NCI-H128 (cell line): ENCODE measurements around the gene FANCF.
"Not testable (repeated sequence)": the region's sequence is repeated elsewhere in the genome, so short reads cannot be mapped to it uniquely, and the experiment has no call there.

Experiments
- DNase-seq: peaks from one replicate; lab custom pipeline; 2025; ENCODE audit not compliant: unreplicated experiment; lab: John Stamatoyannopoulos, UW

Gene FANCF, protein sequence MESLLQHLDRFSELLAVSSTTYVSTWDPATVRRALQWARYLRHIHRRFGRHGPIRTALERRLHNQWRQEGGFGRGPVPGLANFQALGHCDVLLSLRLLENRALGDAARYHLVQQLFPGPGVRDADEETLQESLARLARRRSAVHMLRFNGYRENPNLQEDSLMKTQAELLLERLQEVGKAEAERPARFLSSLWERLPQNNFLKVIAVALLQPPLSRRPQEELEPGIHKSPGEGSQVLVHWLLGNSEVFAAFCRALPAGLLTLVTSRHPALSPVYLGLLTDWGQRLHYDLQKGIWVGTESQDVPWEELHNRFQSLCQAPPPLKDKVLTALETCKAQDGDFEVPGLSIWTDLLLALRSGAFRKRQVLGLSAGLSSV

DNA sequence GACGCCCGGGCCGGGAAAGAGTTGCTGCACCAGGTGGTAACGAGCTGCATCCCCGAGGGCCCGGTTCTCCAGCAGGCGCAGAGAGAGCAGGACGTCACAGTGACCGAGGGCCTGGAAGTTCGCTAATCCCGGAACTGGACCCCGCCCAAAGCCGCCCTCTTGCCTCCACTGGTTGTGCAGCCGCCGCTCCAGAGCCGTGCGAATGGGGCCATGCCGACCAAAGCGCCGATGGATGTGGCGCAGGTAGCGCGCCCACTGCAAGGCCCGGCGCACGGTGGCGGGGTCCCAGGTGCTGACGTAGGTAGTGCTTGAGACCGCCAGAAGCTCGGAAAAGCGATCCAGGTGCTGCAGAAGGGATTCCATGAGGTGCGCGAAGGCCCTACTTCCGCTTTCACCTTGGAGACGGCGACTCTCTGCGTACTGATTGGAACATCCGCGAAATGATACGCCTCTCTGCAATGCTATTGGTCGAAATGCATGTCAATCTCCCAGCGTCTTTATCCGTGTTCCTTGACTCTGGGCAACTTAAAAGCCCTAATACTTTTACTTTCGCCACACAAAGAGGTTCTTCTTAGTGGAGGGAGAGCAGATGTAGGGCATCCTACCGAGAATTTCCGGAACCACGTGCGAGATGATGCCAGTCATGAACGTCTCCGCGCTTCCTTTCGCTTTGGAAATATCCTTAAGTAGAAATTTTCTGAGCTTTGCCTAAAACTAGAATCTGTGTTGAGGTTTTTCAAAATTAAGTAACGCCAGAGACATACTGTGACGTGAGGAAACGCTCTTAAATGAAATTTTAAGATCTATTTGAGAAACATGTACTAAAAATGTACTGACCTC lies at the start of gene FANCF:
Gene FANCF, minus strand, starts transcription at position 376 of the 840 bp plus-strand sequence. Its CDS starts 13 bp downstream, at position 363.
- peak; percentile 96 for DNase-seq

DNA sequence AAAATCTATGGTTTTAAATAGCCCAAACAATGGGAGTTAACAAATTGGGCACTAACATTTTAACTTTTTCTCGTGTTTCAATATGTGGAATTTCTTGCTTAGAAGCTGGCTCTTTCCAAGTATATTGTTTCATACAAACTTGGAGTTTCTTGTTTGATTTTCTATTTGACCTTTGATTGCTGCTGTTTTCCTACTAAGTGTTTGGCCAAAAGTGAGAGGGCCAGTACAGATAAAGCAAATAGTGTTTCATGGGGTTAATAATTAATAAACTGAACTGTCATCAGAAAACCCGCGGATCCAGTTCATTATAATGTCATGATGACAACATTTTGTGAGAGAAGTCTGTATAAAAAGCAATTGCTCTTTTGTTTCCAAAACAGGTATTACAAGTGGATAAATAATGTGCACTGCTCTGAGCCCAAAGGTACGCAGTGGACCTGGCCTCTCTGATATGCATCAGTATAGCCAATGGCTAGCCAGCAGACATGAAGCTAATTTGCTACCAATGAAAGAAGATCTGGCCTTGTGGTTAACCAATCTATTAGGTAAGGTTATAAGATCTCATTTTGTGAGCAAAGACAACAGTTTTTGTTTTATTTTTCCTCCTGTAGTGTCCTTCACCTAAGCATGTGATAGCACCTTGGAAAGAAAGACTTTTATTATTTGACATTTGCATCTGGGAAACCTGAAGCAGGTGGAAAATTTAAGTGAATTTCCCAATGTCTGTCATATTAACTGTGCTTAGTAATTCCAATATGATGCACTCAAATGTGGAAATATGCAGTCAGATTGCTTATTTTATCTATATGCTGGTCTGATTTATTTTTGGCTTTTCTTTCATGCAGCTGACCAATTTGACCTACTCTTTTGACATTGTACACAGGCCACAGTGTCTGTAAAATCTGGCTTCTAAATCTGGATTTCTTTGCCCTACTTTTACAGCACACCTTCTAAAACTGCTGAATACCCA lies 49.1 kb upstream of the FANCF start:
- DNase-seq, result no peak

DNA sequence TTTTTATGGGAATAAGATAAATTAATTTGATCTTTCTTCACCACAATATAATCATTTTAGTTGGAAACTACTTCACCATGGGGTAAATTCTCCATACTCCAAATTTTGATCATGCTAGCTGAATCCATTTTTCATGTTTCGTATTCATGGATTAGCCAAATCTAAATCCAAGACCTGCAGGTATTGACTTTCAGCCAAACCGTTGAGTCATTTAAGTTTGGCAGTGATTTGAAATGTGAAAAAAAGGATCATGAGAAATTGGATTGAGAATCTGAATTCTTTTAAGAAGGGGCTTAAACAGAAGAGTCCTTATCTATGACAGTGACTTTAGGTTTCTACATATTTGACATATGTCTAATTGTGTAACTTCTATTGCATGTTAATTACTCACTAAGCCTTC lies 46.1 kb upstream of the FANCF start:
- no peak for DNase-seq

DNA sequence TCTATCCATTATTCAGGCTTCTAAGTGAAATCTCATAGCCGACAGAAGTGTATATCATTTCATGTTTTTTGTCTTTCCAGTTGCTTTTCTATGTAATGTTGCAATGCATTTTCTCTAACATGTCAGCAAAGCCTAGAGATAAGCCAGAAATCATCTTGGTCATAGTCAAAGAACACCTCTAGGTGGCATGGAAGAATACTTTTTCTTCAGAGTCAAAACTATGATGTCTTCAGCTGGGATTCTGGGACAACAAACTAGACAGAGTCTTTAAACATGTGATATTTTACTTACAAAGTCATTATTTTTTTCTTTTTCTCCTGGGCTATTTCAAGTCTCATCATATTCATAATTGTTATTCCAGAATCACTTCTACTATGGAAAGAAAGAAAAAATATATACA lies 45.2 kb upstream of the FANCF start:
- DNase-seq, result no peak

DNA sequence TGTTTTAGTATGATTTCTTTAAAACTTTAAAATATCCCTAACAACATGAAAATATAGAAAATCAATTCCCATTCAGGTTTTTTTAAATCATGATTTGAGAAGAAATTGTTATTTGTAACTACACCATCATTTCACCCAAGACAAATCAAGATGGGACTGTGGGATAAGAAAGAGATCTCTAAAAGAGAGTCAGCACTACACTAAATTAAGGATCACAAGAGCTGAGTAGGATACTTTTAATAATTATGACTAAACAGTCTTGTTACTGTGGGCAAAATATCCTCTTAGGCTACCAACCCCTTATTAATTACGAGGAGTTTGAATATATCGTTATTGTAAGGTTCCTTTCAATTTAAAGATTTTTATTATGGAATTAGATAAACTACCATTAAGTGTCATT lies 43.7 kb upstream of the FANCF start:
- no peak for DNase-seq

DNA sequence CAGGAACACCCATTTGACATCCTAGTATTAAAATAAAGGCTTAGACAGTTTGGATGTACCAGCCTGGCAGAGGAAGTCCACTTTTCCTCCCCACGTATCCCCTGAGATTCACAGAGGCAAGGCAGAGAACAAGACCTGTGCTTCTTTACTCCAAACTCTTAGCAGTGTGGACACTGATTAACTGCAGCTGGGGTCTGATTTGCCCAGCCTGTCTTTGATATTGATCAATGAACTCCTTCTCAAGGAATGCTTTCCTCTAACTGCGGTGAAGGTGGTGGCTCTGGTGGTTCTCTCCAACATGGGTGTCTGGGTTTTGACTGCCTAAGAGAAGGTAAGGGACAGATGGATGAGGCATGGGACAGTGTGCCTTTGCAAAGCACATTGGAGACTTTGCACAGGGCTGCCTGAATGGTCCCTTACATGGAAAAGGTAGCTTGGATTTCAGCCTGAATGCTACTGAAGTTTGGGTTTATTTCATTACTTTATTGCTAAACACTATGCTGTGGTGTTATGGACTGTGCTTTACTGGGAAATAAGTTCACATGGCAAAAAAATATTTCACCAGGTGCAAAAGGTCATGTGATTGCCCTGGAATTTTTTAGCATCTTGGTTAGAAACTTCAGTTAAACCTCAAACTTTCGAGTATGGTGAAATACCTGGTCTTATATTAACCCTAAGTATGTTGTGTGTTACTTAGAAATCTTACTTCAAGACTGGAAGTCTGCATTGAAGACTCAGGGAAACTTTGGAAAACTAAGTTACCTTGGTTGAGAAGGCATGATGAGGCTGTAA lies 42.6 kb upstream of the FANCF start:
- no peak for DNase-seq

DNA sequence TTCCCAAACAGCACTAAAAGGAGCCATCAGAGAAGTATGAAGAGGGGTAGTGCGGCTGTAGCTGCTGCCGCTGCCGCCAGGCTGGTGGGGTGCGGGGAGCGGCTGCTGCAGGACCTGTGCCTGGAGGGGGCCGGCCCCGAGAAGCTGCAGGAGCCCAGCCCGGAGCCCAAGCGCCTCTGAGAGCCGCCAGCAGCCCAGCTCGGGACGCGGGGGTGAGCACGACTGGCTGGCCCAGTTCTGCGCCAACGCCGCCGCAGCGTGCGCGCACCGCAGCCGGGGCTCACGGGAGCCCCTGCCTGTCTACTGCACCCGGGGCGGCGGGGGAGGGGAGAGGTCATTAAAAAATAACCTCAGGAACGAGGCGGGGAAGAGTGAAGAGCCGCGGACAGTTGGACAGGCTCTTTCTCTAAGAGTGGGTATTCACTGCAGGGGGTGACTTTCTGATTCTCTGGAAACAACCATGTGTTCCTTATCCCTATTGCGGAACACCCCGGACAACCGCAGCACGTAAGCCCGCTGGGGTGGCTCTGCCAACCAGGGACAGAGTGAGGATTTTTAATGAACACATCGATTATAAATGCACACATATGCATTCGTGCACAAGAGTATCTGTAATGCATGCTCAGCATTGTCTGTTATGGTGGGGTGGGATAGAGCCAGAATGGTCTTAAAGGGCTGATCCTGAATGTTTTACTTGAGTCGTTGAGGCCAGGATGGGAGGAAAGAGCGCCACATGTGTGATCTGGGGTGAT lies 41.2 kb upstream of the FANCF start:
- DNase-seq, result no peak

DNA sequence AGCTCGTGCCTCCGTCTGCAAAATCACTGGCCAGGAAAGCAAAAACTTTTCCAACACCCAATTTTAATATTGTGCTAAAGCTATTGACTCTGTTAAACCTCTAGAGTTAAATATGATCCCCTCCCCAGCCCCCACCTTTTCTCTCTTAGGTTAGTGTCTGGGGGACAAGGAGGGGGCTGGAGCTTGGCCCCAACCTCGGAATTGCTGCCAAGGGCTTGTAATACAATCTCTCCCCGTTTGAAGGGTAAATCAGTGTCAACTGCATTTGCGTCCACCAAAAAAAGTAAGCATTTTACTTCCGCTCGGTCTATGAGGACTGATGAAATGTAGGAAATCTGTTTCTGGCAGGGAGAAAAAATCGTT lies 40.7 kb upstream of the FANCF start, which contains the start of gene GAS2:
Gene GAS2, plus strand, starts transcription at position 287 of the 363 bp plus-strand sequence. CDS start 8,259 bp downstream, outside the sequence.
- peak; percentile 29 for DNase-seq

DNA sequence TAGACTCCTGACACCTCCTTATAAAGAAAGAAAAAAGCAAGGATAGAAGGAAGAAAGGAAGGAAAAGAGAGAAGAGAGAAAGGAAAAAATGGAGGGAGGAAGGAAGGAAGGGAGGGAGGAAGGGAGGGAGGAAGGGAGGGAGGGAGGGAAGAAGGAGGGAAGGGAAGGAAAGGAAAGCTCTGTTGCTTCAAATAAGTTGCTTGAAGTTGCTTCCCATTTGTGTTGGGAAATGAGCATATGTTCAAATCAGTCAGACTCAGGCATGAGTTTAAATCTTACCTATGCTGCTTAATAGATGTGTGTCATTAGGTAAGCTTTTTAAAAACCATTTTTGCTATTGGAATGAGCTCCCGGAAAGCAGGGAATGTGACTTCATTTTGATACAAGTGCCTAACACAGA lies 34.2 kb upstream of the FANCF start:
- DNase-seq, result no peak

DNA sequence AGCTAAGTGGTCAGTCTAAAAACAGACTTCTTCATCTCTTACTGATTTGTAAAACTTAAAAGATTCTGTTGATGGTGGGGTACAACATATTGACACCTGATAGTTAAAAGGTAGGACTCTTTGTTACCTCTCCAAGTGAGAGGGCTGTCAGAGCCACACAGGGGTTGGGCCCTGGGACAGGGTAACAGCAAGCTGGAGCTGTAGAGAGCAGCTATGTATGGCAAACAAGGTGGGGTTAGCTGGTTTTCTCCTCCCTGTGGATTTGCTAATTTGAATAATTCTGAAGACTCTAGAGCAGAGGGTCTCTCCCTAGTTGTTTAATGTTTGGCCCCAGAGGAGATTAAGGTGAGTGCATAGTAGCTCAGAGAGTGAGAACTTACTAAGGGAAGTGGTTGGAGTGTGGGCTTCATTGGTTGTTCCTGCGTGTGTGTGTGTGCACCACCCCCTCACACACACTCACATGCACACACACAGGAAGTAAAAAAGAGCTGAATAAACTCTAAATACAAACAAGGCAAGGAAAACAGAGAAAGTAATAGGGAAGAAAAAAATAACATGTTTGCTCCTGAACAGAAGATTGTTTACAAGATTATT lies 31.6 kb upstream of the FANCF start:
- DNase-seq, result no peak

DNA sequence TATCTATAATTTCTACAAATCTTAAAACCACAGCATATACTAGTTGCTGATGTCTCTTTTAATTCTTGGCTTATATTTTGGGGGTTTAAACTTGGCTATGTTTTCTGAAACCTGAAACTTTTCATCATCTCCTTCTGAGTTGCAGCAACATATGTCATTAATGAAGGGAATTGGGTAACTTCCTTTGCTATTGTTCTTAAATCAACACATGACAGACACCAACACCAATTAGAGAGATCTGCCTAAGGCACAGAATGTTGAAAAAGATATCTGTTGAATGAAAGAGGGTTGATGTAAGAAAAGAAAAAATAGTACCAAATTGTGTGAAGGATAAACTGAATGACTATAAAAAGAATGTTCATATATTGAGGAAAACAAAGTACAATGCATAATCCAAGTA lies 30.5 kb upstream of the FANCF start:
- no peak for DNase-seq

DNA sequence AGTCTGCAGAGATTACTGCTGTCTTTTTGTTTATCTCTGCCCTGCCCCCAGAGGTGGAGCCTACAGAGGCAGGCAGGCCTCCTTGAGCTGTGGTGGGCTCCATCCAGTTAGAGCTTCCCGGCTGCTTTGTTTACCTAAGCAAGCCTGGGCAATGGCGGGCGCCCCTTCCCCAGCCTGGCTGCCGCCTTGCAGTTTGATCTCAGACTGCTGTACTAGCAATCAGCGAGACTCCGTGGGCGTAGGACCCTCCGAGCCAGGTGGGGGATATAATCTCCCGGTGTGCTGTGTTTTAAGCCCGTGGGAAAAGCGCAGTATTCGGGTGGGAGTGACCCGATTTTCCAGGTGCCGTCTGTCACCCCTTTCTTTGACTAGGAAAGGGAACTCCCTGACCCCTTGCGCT lies 26.7 kb upstream of the FANCF start:
- DNase-seq, result not testable (repeated sequence)

DNA sequence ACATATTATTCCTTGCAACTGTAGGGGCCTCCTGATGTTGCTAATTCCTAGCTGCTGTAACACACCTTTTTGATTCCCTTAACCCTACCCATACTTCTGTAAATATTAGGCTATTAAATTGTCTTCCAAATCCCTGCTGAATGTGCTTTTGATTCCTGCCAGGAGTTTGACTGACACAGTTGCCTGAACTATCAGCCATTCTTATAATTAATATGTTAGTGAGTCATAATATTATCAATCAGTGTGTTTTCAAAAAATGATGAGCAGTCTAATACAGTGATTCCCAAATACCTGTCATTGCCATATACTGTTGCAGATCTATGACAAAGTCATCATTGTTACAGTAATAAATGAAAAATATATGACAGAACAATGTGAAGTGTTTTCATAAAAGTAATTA lies 15.9 kb upstream of the FANCF start:
- DNase-seq, result no peak

DNA sequence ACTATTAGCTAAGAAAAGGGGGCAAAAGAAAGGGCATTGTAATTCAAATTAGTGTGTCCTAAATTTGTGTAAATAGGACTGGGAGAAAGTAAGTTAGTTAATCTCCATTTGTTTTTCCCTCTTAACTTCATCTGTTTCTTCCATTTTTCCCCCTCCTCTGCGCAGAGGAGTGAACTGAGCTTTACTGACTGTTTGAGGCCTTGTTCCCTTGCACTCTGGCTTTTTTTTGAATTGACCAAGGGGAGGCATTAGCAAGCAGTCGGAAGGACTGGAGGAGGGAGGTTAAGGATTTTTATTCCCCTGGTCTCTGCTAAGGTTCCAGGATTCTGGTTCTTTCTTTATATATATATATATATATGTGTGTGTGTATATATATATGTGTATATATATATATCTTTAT lies 15.2 kb upstream of the FANCF start:
- no peak for DNase-seq

DNA sequence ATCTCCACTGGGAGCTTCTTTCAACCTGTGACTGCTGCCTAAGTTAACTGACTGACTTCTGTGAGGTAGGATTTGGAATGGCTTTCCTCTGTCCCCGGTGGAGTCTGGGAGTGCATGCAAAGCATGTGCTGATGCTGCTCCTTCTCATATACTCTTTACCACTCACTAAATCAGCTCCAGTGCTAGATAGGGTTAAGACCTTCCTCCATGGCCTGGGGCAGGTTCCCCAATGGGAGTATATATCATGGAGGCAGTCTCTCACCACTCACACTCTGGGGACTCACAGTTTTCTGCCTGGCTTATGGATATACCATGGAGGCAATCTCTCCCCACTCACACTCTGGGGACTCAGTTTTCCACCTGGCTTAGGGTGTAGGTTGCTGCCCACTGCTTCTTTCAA lies 10.1 kb upstream of the FANCF start:
- DNase-seq, result no peak

DNA sequence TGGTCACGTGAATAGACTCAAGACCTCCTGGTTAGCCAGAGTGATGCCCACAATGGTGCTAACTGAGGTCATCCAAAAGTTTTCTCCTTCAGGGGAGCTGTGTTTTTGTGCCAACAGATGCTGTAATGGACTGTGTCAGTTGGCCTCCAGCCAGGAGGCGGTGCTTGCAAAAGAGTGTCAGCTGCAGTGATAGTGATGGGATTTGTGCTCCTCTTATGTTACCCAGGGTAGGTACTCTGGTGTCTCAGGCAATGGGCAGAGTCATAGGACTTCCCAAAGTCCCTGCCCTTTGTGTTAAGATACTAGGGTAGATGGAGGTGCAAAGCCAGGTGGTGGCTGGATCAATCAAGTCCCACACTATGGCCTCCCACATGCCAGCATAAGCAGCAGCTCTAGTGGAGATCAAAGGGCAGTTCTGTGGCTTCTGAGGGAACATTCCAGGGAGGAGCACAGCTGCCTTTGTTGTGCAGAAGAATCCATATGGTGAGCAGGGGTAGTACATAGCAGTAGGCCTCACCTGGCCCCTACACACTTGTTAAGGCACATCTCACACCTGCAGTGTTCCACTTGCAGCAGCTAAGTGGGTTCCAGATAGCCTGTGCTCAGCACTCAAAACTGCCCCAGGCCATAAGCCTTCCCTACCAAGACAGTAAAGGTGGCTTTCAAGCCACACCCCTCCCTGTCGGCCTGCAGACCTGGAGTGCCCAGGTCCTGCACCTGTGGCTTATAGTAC lies 9.4 kb upstream of the FANCF start:
- DNase-seq, result no peak

DNA sequence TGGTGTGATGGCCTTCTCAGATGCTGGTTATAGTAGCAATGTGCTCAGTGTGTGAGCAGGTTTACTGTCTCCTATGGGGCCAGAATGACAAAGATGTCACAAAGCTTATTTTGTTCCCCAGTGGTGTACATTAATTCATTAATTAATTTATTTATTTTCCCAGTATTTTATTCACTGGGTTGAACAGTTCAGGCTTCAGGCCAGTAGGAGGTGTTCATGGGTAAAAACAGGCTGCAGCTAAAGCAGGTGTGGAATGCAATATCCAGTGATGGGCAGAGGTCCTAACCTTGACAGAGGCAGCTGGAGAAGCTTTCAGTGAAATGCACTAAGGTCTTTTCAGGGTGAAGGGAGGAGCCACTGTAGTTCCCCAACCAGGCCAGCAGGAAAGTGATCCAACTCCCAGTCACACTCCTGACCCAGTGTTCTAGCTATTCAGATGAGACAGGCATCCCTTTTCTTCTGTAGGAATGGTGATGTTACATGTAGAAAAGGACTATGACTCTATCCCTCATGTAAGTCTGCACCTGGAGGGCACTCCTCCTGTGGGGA lies 7.8 kb upstream of the FANCF start:
- no peak for DNase-seq

DNA sequence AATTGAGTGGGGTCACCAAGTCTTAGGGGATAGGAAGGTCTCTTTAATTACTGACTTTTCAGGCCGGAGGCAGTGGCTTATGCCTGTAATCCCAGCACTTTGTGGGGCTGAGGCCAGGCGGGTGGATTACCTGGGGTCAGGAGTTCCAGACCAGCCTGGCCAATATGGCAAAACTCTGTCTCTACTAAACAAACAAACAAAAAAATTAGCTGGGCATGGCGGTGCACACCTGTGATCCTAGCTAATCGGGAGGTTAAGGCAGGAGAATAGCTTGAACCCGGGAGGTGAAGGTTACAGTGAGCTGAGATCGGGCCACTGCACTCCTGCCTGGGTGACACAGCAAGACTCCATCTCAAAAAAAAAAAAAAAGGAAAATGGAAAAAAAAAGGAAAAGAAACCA lies 1.8 kb upstream of the FANCF start:
- no peak for DNase-seq
